Measurements from ENCODE around the gene WDR1. TPM values are rescaled to one million over a fixed set of nuclear protein-coding genes. Genes with fewer than 3 reads are reported as not detected.

The WDR1 gene
- total RNA-seq, 1 experiment from 2014 or later, result 258 TPM

DNA sequence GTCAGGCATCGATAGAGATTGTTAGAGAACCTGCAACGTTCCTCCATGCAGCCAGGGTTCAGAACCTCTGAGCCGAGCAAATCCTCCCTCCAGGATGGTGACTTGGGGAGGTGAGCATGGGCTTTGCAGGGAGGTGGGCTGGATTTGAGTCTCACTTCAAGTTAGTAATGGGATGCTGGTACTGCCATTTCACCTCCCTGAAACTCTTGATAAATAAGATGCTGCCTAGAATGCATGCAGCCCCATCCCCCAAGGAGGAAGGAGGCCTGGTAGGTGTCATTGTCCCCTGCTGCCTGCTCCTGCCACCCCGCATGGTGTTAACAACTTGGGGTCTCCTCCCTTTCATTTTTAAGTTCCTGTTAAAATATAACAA, 59.6 kb downstream of the WDR1 start:
- Histone ChIP-seq H4K20me1 (ENCODE audit: insufficient read depth) (no peaks in the 10 kb centered on the region), H3K4me1 (replicated peaks; ENCODE audit: insufficient read depth) (no peaks in the 10 kb centered on the region), H3K4me3 (no peak overlapping the region), H2AFZ (no peak overlapping the region), H3K9me3 (ENCODE audit: insufficient read depth, low read depth) (no peaks in the 10 kb centered on the region), H3K79me2 (ENCODE audit: low read depth) (no peaks in the 10 kb centered on the region), H3K9me2 (ENCODE audit: insufficient read depth) (no peaks in the 10 kb centered on the region), H3K27ac (no peak overlapping the region), H3K4me2 (no peak overlapping the region), H3K27me3 (ENCODE audit: insufficient read depth, low read depth) (no peaks in the 10 kb centered on the region), H3F3A (ENCODE audit: insufficient read depth, low read depth) (no peaks in the 10 kb centered on the region), H3K36me3 (ENCODE audit: low read depth) (no peaks in the 10 kb centered on the region)
- BruUV-seq (replicated peaks), result no TSS peak
- ChIA-PET POLR2A (ENCODE audit: unreplicated experiment) (no interaction called here), CTCF (interaction anchor here (0.7 kb wide), 1 partner anchor 300 kb away, joined by 3 read pairs; no protein-coding TSS in a partner anchor)
- intact Hi-C loops (cut with micrococcal nuclease; ENCODE audit: unreplicated experiment), result no loop called here
- DNase-seq, result no peak
- TF ChIP-seq EZH2 (IDR thresholded peaks at IDR 0.05; ENCODE audit: low read depth), result no peak
- TF ChIP-seq, protein P1, sequence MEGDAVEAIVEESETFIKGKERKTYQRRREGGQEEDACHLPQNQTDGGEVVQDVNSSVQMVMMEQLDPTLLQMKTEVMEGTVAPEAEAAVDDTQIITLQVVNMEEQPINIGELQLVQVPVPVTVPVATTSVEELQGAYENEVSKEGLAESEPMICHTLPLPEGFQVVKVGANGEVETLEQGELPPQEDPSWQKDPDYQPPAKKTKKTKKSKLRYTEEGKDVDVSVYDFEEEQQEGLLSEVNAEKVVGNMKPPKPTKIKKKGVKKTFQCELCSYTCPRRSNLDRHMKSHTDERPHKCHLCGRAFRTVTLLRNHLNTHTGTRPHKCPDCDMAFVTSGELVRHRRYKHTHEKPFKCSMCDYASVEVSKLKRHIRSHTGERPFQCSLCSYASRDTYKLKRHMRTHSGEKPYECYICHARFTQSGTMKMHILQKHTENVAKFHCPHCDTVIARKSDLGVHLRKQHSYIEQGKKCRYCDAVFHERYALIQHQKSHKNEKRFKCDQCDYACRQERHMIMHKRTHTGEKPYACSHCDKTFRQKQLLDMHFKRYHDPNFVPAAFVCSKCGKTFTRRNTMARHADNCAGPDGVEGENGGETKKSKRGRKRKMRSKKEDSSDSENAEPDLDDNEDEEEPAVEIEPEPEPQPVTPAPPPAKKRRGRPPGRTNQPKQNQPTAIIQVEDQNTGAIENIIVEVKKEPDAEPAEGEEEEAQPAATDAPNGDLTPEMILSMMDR (conservative IDR thresholded peaks at IDR 0.05), result no peak

DNA sequence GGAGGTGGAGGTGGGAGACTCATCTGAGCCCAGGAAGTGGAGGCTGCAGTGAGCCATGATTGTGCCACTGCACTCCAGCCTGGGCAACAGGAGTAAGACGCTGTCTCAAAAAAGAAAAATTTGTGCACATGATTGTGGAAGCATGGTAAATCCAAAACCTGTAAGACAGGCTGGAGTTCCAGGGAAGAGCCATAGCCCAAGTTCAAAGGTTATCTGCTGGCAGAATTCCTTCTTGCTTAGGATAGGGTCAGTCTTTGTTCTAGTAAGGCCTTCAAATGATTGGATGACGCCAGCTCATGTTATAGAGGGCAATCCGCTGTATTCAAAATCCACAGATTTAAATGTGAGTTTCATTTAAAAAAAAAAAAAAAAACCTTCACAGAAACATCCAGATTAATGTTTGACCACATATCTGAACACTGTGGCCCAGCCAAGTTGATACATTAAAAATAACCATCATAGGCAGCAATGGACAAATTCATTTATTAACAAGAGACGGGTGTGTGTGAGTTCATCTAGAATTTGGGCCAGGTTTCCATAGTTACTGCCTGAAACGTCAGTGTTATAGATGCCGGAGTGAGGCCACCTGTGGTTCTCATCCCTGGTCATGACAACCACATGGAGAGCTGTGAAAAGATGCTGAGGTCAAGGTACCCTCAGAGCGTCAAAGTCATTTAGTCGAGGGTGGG, 60.1 kb downstream of the WDR1 start:
- CTCF ChIA-PET, result no interaction called here
- Histone ChIP-seq H2AFZ (no peak overlapping the region), H3K4me2 (no peak overlapping the region), H3K9me3 (ENCODE audit: insufficient read depth, low read depth) (no peaks in the 10 kb centered on the region), H4K20me1 (ENCODE audit: insufficient read depth) (no peaks in the 10 kb centered on the region), H3K79me2 (ENCODE audit: low read depth) (no peaks in the 10 kb centered on the region), H3K4me3 (no peak overlapping the region), H3K36me3 (ENCODE audit: low read depth) (no peaks in the 10 kb centered on the region), H3K4me1 (replicated peaks; ENCODE audit: insufficient read depth) (no peaks in the 10 kb centered on the region), H3K27me3 (ENCODE audit: insufficient read depth, low read depth) (no peaks in the 10 kb centered on the region), H3F3A (ENCODE audit: insufficient read depth, low read depth) (no peaks in the 10 kb centered on the region), H3K27ac (no peak overlapping the region), H3K9me2 (ENCODE audit: insufficient read depth) (no peaks in the 10 kb centered on the region)
- intact Hi-C loops (cut with micrococcal nuclease; ENCODE audit: unreplicated experiment), result no loop called here
- no peak for TF ChIP-seq EZH2 (IDR thresholded peaks at IDR 0.05; ENCODE audit: low read depth)
- TF ChIP-seq, protein P1 (conservative IDR thresholded peaks at IDR 0.05), result no peak
- DNase-seq, result peak in 1 of 2 experiments; percentile 26
- BruUV-seq (replicated peaks), result no TSS peak
- POLR2A ChIA-PET (ENCODE audit: unreplicated experiment), result no interaction called here

DNA sequence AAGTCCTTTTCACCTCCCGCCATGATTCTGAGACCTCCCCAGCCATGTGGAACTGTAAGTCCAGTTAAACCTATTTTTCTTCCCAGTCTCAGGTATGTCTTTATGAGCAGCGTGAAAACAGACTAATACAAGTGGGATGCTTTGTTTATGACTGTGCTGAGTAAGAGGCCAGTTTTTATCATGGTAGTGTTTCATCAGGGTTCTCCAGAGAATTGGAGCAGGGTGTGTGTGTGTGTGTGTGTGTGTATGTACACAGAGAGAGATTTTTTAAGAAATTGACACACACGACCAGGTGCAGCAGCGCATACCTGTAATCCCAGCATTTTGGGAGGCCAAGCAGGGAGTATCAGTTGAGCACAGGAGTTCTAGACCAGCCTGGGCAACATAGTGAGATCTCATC, 60.7 kb downstream of the WDR1 start:
- no peak for DNase-seq
- BruUV-seq (replicated peaks), result no TSS peak
- Histone ChIP-seq H3K36me3 (ENCODE audit: low read depth) (no peaks in the 10 kb centered on the region), H2AFZ (no peak overlapping the region), H3K9me3 (ENCODE audit: insufficient read depth, low read depth) (no peaks in the 10 kb centered on the region), H3K27ac (no peak overlapping the region), H3K9me2 (ENCODE audit: insufficient read depth) (no peaks in the 10 kb centered on the region), H4K20me1 (ENCODE audit: insufficient read depth) (no peaks in the 10 kb centered on the region), H3K4me3 (no peak overlapping the region), H3K79me2 (ENCODE audit: low read depth) (no peaks in the 10 kb centered on the region), H3K4me2 (no peak overlapping the region), H3K4me1 (replicated peaks; ENCODE audit: insufficient read depth) (no peaks in the 10 kb centered on the region), H3F3A (ENCODE audit: insufficient read depth, low read depth) (no peaks in the 10 kb centered on the region), H3K27me3 (ENCODE audit: insufficient read depth, low read depth) (no peaks in the 10 kb centered on the region)
- POLR2A ChIA-PET (ENCODE audit: unreplicated experiment), result no interaction called here
- TF ChIP-seq EZH2 (IDR thresholded peaks at IDR 0.05; ENCODE audit: low read depth), result no peak
- TF ChIP-seq, protein P1 (conservative IDR thresholded peaks at IDR 0.05), result no peak
- CTCF ChIA-PET, result no interaction called here
- intact Hi-C loops (cut with micrococcal nuclease; ENCODE audit: unreplicated experiment), result no loop called here

Measured in PC-9 (cell line).